B cell (primary cell): ENCODE results near the gene HDAC11. TPM values are rescaled to one million over a fixed set of nuclear protein-coding genes. Genes with fewer than 3 reads are reported as not detected.
"Not testable (repeated sequence)": the region's sequence is repeated elsewhere in the genome, so short reads cannot be mapped to it uniquely, and the experiment has no call there.

ENCODE experiments used
- ATAC-seq: fragments of 200-7000 bp; cut with Tn5 transposase; one replicate; pipeline ENCODE4 v1.10.0; 2021; ENCODE audit warnings: low read depth, mild to moderate bottlenecking, moderate number of reproducible peaks, moderate library complexity
- CTCF ChIA-PET: fragments of 350-600 bp; sonication (Branson Sonifier 250); formaldehyde crosslinking; loops from one replicate; lab custom pipeline; 2021; ENCODE audit warnings: antibody characterized with exemption, inconsistent platforms; lab: Charles Lee
- POLR2A ChIA-PET: fragments of 350-600 bp; sonication (Branson Sonifier 250); formaldehyde crosslinking; loops from one replicate; lab custom pipeline; 2021; ENCODE audit warnings: antibody characterized with exemption; lab: Charles Lee
- DNase-seq: peaks from one replicate; pipeline ENCODE4 v3.0.0; 2013
- H2AFZ ChIP-seq: 2 replicates; pipeline ENCODE4 v1.6.1; 2012; ENCODE audit warnings: mild to moderate bottlenecking, low read depth, low read length; ENCODE audit not compliant: insufficient read depth, poor library complexity, severe bottlenecking
- H3K27ac ChIP-seq, 2 donors: 1 replicate in 1 of 2; 2 replicates in 1 of 2; pipeline ENCODE4 v1.5.1; 2012 to 2013; ENCODE audit warnings: low read length in 2 of 2, mild to moderate bottlenecking in 2 of 2, moderate library complexity in 1 of 2
- H3K27me3 ChIP-seq, 4 experiments: fragments of 200-600 bp in 1 of 4; sonication (generic) in 1 of 4; replicated peaks in 1 of 4; 1 replicate in 2 of 4; 2 replicates in 2 of 4; pipeline versions ENCODE4 v1.6.1 to v1.7.0; 2013 to 2016; ENCODE audit warnings: low read length in 3 of 4, mild to moderate bottlenecking in 2 of 4, mixed read lengths in 1 of 4, moderate library complexity in 1 of 4; ENCODE audit not compliant: insufficient read depth in 4 of 4, control insufficient read depth in 3 of 4; ENCODE audit errors: control extremely low read depth in 1 of 4
- H3K36me3 ChIP-seq, 2 experiments: replicated peaks in 1 of 2; 1 replicate in 1 of 2; 2 replicates in 1 of 2; pipeline versions ENCODE4 v1.6.1 to v1.7.1; 2013; ENCODE audit warnings: low read length in 1 of 2; ENCODE audit not compliant: insufficient read depth in 2 of 2, control insufficient read depth in 1 of 2; ENCODE audit errors: control extremely low read depth in 1 of 2, extremely low read depth in 1 of 2
- H3K4me1 ChIP-seq, 2 donors: fragments of 200-600 bp in 1 of 2; sonication (generic) in 1 of 2; 1 replicate in 1 of 2; 2 replicates in 1 of 2; pipeline versions ENCODE4 v1.5.1 to v1.6.1; 2013 to 2017; ENCODE audit warnings: low read length in 2 of 2; ENCODE audit not compliant: control insufficient read depth in 2 of 2, insufficient read depth in 2 of 2
- H3K4me2 ChIP-seq: replicated peaks from 2 replicates; pipeline ENCODE3; 2012; ENCODE audit warnings: mild to moderate bottlenecking, low read depth, low read length; ENCODE audit not compliant: poor library complexity, severe bottlenecking
- H3K4me3 ChIP-seq, 5 experiments: fragments of 200-600 bp in 1 of 5; sonication (generic) in 1 of 5; 1 replicate in 3 of 5; 2 replicates in 2 of 5; pipeline versions ENCODE4 v1.5.1 to v1.7.0; 2011 to 2016; ENCODE audit warnings: low read length in 4 of 5, mild to moderate bottlenecking in 4 of 5, low read depth in 2 of 5, control low read depth in 1 of 5, moderate library complexity in 1 of 5; ENCODE audit not compliant: insufficient read depth in 1 of 5; ENCODE audit errors: control extremely low read depth in 1 of 5, extremely low read depth in 1 of 5
- H3K79me2 ChIP-seq: fragments of 200-600 bp; sonication (generic); one replicate; pipeline ENCODE4 v1.6.0; 2016; ENCODE audit warnings: low read length; ENCODE audit not compliant: control insufficient read depth, insufficient read depth
- H3K9ac ChIP-seq: fragments of 200-600 bp; sonication (generic); 2 replicates; pipeline ENCODE4 v1.6.1; 2017; ENCODE audit warnings: mild to moderate bottlenecking, low read length, moderate library complexity
- H3K9me3 ChIP-seq, 3 donors: one replicate each; pipeline versions ENCODE4 v1.6.1 to v1.7.1; 2013; ENCODE audit warnings: low read length in 2 of 3; ENCODE audit not compliant: control insufficient read depth in 2 of 3, insufficient read depth in 1 of 3; ENCODE audit errors: control extremely low read depth in 1 of 3
- H4K20me1 ChIP-seq: 2 replicates; pipeline ENCODE4 v1.6.0; 2012; ENCODE audit warnings: mild to moderate bottlenecking, low read length; ENCODE audit not compliant: insufficient read depth, control insufficient read depth, poor library complexity, severe bottlenecking
- H3K27ac Mint-ChIP-seq: one replicate; pipeline ENCODE4 v1.8.0; 2021; ENCODE audit warnings: mixed read lengths
- H3K27me3 Mint-ChIP-seq: one replicate; pipeline ENCODE4 v1.8.0; 2021; ENCODE audit warnings: mixed read lengths
- H3K4me1 Mint-ChIP-seq: one replicate; pipeline ENCODE4 v1.8.0; 2021; ENCODE audit warnings: mixed read lengths
- H3K4me3 Mint-ChIP-seq: one replicate; pipeline ENCODE4 v1.8.0; 2021; ENCODE audit warnings: mixed read lengths
- H3K9me3 Mint-ChIP-seq: one replicate; pipeline ENCODE4 v1.8.0; 2022; ENCODE audit warnings: mixed read lengths; ENCODE audit not compliant: insufficient read depth
- EZH2 ChIP-seq: IDR thresholded peaks from 2 replicates; pipeline ENCODE4 v1.6.1; 2012; ENCODE audit warnings: borderline replicate concordance, low read depth, mild to moderate bottlenecking, moderate library complexity, low read length; ENCODE audit not compliant: insufficient read depth, poor library complexity, severe bottlenecking
- WGBS: methylation state at CpG from one replicate; pipeline ENCODE4 v1.1.5; 2013; ENCODE audit warnings: missing lambda C conversion rate; ENCODE audit not compliant: insufficient coverage; 5-methylcytosine and 5-hydroxymethylcytosine counted together
- intact Hi-C: fragments of 100-400 bp; cut with micrococcal nuclease; formaldehyde crosslinking; loops from one replicate; pipeline ENCODE4 v1.10.0; 2022
- polyA plus RNA-seq: library from polyadenylated mRNA; depleted of rRNA; stranded (reverse); fragments of >200 nt; gene quantifications from 2 replicates; pipeline ENCODE4 v1.2.3, GENCODE V29; 2012
- total RNA-seq, 2 donors: library from RNA; stranded (reverse); fragments of 120-200 nt in 1 of 2; gene quantifications; 1 replicate in 1 of 2; 2 replicates in 1 of 2; pipeline versions ENCODE4 v1.2.3 to v1.2.4, GENCODE V29; 2013 to 2022
- TF ChIP-seq, protein P1 (sequence below): fragments of 200-600 bp; IDR thresholded peaks from one replicate; pipeline ENCODE4 v1.8.0; 2022; ENCODE audit warnings: antibody characterized with exemption, mild to moderate bottlenecking

HDAC11 gene
- total and polyA plus RNA-seq, 2 donors (not counting 1 experiment from before 2014, with no cell fraction given) = 0.76 to 5.5 TPM

DNA sequence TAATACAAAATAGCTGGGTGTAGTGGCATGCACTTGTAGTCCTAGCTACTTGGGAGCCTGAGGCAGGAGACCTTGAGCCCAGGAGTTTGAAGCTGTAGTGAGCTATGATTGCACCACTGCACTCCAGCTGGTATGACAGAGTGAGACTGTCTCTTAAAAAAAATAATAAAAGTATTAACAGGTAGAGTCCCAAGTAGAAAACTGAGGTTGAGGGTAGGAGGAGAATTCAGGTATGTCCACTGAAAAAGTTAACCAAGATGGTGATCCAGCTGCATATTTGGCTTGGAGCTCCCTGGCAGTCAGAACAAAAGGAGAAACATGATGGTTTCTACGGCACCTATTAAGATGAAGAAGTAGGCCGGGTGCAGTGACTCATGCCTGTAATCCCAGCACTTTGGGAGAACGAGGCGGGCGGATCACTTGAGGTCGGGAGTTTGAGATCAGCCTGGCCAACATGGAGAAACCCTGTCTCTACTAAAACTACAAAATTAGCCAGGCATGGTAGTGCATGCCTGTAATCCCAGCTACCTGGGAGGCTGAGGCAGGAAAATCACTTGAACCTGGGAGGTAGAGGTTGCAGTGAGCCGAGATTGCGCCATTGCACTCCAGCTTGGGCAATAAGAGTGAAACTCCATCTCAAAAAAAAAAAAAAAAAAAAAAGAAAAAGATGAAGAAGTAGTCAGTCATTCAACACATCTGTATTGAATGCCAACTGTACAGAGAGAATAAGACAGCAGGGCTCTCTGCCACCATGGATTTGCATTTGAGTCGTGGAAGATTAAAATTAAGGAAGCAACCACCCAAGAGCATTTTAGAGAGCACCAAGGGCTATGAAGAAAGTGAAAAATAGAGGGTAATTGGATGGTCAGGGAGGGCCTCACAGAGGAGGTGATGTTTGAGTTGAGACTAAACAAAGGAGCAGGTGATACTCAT, 5.8 kb downstream of the HDAC11 start:
- H3K9me3 ChIP-seq, H3K4me3 Mint-ChIP-seq, H3K27ac ChIP-seq, H3K4me1 Mint-ChIP-seq, intact Hi-C loops, H4K20me1 ChIP-seq, H3K4me3 ChIP-seq, H2AFZ ChIP-seq, H3K9me3 Mint-ChIP-seq, H3K27me3 Mint-ChIP-seq, H3K27me3 ChIP-seq, H3K36me3 ChIP-seq, H3K79me2 ChIP-seq, POLR2A ChIA-PET, DNase-seq, H3K4me1 ChIP-seq, H3K27ac Mint-ChIP-seq, H3K9ac ChIP-seq, ATAC-seq, H3K4me2 ChIP-seq: not testable (repeated sequence)
- 100% methylated on average over 2 of the region's 9 CpGs for WGBS
- CTCF ChIA-PET = interaction anchor here (0.7 to 1.7 kb wide), 2 partner anchors 8 to 25 kb away, joined by 3 to 5 read pairs; no protein-coding TSS in a partner anchor

DNA sequence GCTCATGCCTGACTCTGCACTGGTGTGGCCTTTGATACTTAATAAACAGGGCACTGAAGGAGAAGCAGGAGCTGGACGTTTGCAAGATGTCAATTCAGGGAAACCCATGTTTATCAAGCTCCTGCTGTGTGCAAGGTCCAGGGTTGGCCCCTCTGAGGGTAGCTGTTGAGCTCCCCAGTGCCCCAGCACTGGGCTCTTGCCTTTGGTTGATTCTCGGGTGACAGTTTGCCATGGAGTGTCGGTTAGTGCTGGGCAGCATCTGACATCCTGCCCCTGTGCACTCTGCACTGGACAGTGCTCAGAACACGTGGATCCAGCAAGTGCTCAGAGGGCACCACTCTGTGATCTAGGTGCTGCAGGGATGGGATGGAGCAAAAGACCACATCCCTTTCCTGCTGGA, 7.3 kb downstream of the HDAC11 start:
- Mint-ChIP-seq H3K27ac (no peak overlapping the region), H3K4me3 (no peak overlapping the region), H3K9me3 (no peaks in the 10 kb centered on the region), H3K27me3 (no peaks in the 10 kb centered on the region), H3K4me1 (no peaks in the 10 kb centered on the region)
- Histone ChIP-seq H3K27me3 (no peaks in the 10 kb centered on the region), H4K20me1 (no peaks in the 10 kb centered on the region), H2AFZ (no peak overlapping the region), H3K9ac (no peak overlapping the region), H3K4me3 (no peak overlapping the region), H3K79me2 (no peaks in the 10 kb centered on the region), H3K9me3 (no peaks in the 10 kb centered on the region), H3K36me3 (no peaks in the 10 kb centered on the region), H3K4me2 (no peak overlapping the region), H3K27ac (no peak overlapping the region), H3K4me1 (peaks cover 0 to 4% of the 10 kb centered on the region in 2 donors)
- intact Hi-C loops = no loop called here
- POLR2A ChIA-PET = no interaction called here
- ATAC-seq = no peak
- CTCF ChIA-PET = no interaction called here
- WGBS = 85% methylated on average over 4 of the region's 4 CpGs
- no peak for DNase-seq
- no peak for TF ChIP-seq EZH2
- TF ChIP-seq, protein P1, sequence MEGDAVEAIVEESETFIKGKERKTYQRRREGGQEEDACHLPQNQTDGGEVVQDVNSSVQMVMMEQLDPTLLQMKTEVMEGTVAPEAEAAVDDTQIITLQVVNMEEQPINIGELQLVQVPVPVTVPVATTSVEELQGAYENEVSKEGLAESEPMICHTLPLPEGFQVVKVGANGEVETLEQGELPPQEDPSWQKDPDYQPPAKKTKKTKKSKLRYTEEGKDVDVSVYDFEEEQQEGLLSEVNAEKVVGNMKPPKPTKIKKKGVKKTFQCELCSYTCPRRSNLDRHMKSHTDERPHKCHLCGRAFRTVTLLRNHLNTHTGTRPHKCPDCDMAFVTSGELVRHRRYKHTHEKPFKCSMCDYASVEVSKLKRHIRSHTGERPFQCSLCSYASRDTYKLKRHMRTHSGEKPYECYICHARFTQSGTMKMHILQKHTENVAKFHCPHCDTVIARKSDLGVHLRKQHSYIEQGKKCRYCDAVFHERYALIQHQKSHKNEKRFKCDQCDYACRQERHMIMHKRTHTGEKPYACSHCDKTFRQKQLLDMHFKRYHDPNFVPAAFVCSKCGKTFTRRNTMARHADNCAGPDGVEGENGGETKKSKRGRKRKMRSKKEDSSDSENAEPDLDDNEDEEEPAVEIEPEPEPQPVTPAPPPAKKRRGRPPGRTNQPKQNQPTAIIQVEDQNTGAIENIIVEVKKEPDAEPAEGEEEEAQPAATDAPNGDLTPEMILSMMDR = no peak
